Ascending aorta (tissue), 2 donors: ENCODE measurements around the gene MTFP1. TPM values are rescaled to one million over a fixed set of nuclear protein-coding genes. Genes with fewer than 3 reads are reported as not detected.
A peak's percentile ranks its signal among the peaks of the same experiment; 100 is the strongest.

Source experiments
- DNase-seq, 2 donors: peaks; one replicate each; pipeline ENCODE4 v3.0.0-alpha.2; 2019; ENCODE audit warnings: low spot score in 2 of 2
- H3K27ac ChIP-seq, 2 donors: fragments of 200-600 bp; sonication (generic); one replicate each; pipeline ENCODE4 v1.5.1; 2016 to 2017; ENCODE audit warnings: mild to moderate bottlenecking in 1 of 2
- H3K27me3 ChIP-seq: fragments of 200-600 bp; sonication (generic); one replicate; pipeline ENCODE4 v1.5.1; 2017
- H3K36me3 ChIP-seq, 2 donors: fragments of 200-600 bp; sonication (generic); one replicate each; pipeline ENCODE4 v1.5.1; 2016
- H3K4me1 ChIP-seq, 2 donors: fragments of 200-600 bp; sonication (generic); one replicate each; pipeline ENCODE4 v1.5.1; 2016 to 2017; ENCODE audit warnings: mild to moderate bottlenecking in 1 of 2
- H3K4me3 ChIP-seq, 2 donors: fragments of 200-600 bp; sonication (generic); one replicate each; pipeline ENCODE4 v1.5.1; 2016 to 2017; ENCODE audit warnings: mild to moderate bottlenecking in 1 of 2
- H3K9me3 ChIP-seq, 2 donors: fragments of 200-600 bp; sonication (generic); one replicate each; pipeline ENCODE4 v1.5.1; 2016
- CTCF ChIP-seq, 3 experiments: fragments of 200-600 bp in 2 of 3; fragments of 450-650 bp in 1 of 3; sonication (generic) in 2 of 3; IDR thresholded peaks; one replicate each; pipeline ENCODE4 v1.5.1; 2016 to 2019; ENCODE audit warnings: antibody characterized with exemption in 3 of 3, mild to moderate bottlenecking in 1 of 3, moderate library complexity in 1 of 3
- intact Hi-C: fragments of 100-400 bp; cut with DNase I; formaldehyde crosslinking; loops from one replicate; pipeline ENCODE4 v1.15.1; 2023
- total RNA-seq: library from RNA; depleted of rRNA; stranded (reverse); fragments of >200 nt; gene quantifications from one replicate; pipeline ENCODE4 v1.1.0, GENCODE V29; 2016

MTFP1 gene
- total RNA-seq, 1 donor from 2014 or later, result 4.5 TPM

- peaks cover 0 to 2% of the 10 kb centered on the region in 2 donors for H3K36me3 ChIP-seq
- peak overlapping the region; percentile 57 to 86 for H3K4me3 ChIP-seq
- DNase-seq, result peak; percentile 98 to 100
- no peaks in the 10 kb centered on the region for H3K9me3 ChIP-seq
- H3K4me1 ChIP-seq, result peaks cover 14 to 35% of the 10 kb centered on the region in 2 donors
- peak overlapping the region; percentile 98 for H3K27ac ChIP-seq
- TF ChIP-seq CTCF (IDR thresholded peaks at IDR 0.05), result no peak
- intact Hi-C loops, result loop anchor here (1.0 to 10.0 kb wide), 9 partner anchors 27 to 1157 kb away; partner anchors contain the start of genes EWSR1, NF2, PES1 and PIK3IP1
- H3K27me3 ChIP-seq, result no peaks in the 10 kb centered on the region
Observed at GRCh38 chr22:30423959-30424533, 1.5 kb upstream of the MTFP1 start.

GRCh38 chr22:30424534-30425326, 838 bp upstream of the MTFP1 start:
- Histone ChIP-seq H3K27ac (peak overlapping the region; percentile 98), H3K4me3 (peak overlapping the region; percentile 63 to 86), H3K9me3 (no peaks in the 10 kb centered on the region), H3K36me3 (no peaks in the 10 kb centered on the region), H3K27me3 (no peaks in the 10 kb centered on the region), H3K4me1 (peaks cover 14 to 35% of the 10 kb centered on the region in 2 donors)
- intact Hi-C loops, result loop anchor here (1.0 to 10.0 kb wide), 7 partner anchors 38 to 1157 kb away; partner anchors contain the start of genes EWSR1, NF2, PIK3IP1 and RHBDD3
- no peak for DNase-seq
- TF ChIP-seq CTCF (IDR thresholded peaks at IDR 0.05), result no peak

- H3K36me3 ChIP-seq, result no peaks in the 10 kb centered on the region
- DNase-seq, result no peak
- H3K4me1 ChIP-seq, result peaks cover 14 to 31% of the 10 kb centered on the region in 2 donors
- TF ChIP-seq CTCF (IDR thresholded peaks at IDR 0.05), result no peak
- no peaks in the 10 kb centered on the region for H3K9me3 ChIP-seq
- H3K27ac ChIP-seq, result peak overlapping the region; percentile 66 to 80
- intact Hi-C loops, result loop anchor here (2.0 to 10.0 kb wide), 3 partner anchors 38 to 820 kb away; partner anchors contain the start of genes NF2, RNF215 and SELENOM
- H3K4me3 ChIP-seq, result peak overlapping the region; percentile 63 to 86
- no peaks in the 10 kb centered on the region for H3K27me3 ChIP-seq
Observed at GRCh38 chr22:30425327-30425615, 297 bp upstream of the MTFP1 start.

- DNase-seq, result peak; percentile 39 to 92
- no peaks in the 10 kb centered on the region for H3K9me3 ChIP-seq
- intact Hi-C loops, result loop anchor here (1.0 to 10.0 kb wide), 3 partner anchors 138 to 822 kb away; partner anchors contain the start of genes NF2 and SELENOM
- peaks cover 14 to 26% of the 10 kb centered on the region in 2 donors for H3K4me1 ChIP-seq
- H3K36me3 ChIP-seq, result no peaks in the 10 kb centered on the region
- H3K27ac ChIP-seq, result peak overlapping the region; percentile 66 to 80
- peak overlapping the region; percentile 63 to 86 for H3K4me3 ChIP-seq
- TF ChIP-seq CTCF (IDR thresholded peaks at IDR 0.05), result peak; percentile 48 to 69 (median 59)
- no peaks in the 10 kb centered on the region for H3K27me3 ChIP-seq
Observed at GRCh38 chr22:30426388-30427353, 1.1 kb downstream of the MTFP1 start.

GRCh38 chr22:30427871-30428270, 2.3 kb downstream of the MTFP1 start:
- intact Hi-C loops, result loop anchor here (10.0 kb wide), 2 partner anchors 677 to 823 kb away; partner anchors contain the start of genes NF2 and SELENOM
- Histone ChIP-seq H3K4me3 (no peak overlapping the region), H3K27ac (no peak overlapping the region), H3K4me1 (peaks cover 7 to 17% of the 10 kb centered on the region in 2 donors), H3K36me3 (no peaks in the 10 kb centered on the region), H3K27me3 (no peaks in the 10 kb centered on the region), H3K9me3 (no peaks in the 10 kb centered on the region)
- no peak for TF ChIP-seq CTCF (IDR thresholded peaks at IDR 0.05)
- DNase-seq, result no peak
